Mesothelial cell of epicardium (in vitro differentiated cells): ENCODE measurements around the gene CD93. TPM values are rescaled to one million over a fixed set of nuclear protein-coding genes. Genes with fewer than 3 reads are reported as not detected.
A peak's percentile ranks its signal among the peaks of the same experiment; 100 is the strongest.

Source experiments
- DNase-seq, 2 experiments: peaks; one replicate each; pipeline ENCODE4 v3.0.0; 2021; ENCODE audit warnings: low spot score in 2 of 2; ENCODE audit not compliant: unreplicated experiment in 2 of 2
- H3K27ac Mint-ChIP-seq: 2 replicates; pipeline ENCODE4 v1.8.0; 2021; ENCODE audit warnings: mixed read lengths
- H3K27me3 Mint-ChIP-seq: 2 replicates; pipeline ENCODE4 v1.8.0; 2021; ENCODE audit warnings: low read depth, mixed read lengths
- H3K36me3 Mint-ChIP-seq: 2 replicates; pipeline ENCODE4 v1.8.0; 2021; ENCODE audit warnings: mixed read lengths
- H3K4me1 Mint-ChIP-seq: 2 replicates; pipeline ENCODE4 v1.8.0; 2021; ENCODE audit warnings: mixed read lengths
- H3K4me3 Mint-ChIP-seq: 2 replicates; pipeline ENCODE4 v1.8.0; 2021; ENCODE audit warnings: mild to moderate bottlenecking, moderate library complexity, mixed read lengths
- H3K9me3 Mint-ChIP-seq: 2 replicates; pipeline ENCODE4 v1.8.0; 2021; ENCODE audit warnings: mixed read lengths
- CTCF ChIP-seq: fragments of 200-600 bp; sonication (generic); IDR thresholded peaks from one replicate; pipeline ENCODE4 v1.5.0; 2021; ENCODE audit warnings: antibody characterized with exemption; ENCODE audit not compliant: unreplicated experiment
- total RNA-seq: library from RNA; stranded (reverse); gene quantifications from 3 replicates; pipeline ENCODE4 v1.2.1, GENCODE V29; 2021

Gene CD93
- total RNA-seq, 1 donor from 2014 or later: 0.07 TPM

- peaks cover 11% of the 10 kb centered on the region for H3K4me1 Mint-ChIP-seq
- H3K36me3 Mint-ChIP-seq: no peaks in the 10 kb centered on the region
- TF ChIP-seq CTCF: no peak
- no peak for DNase-seq
- peaks cover 20% of the 10 kb centered on the region for H3K27me3 Mint-ChIP-seq
- no peak overlapping the region for H3K27ac Mint-ChIP-seq
- no peak overlapping the region for H3K4me3 Mint-ChIP-seq
- no peaks in the 10 kb centered on the region for H3K9me3 Mint-ChIP-seq
Measured at GRCh38 chr20:23083553-23084220, 2.4 kb downstream of the CD93 start.

GRCh38 chr20:23082846-23083552, 3.1 kb downstream of the CD93 start:
- Mint-ChIP-seq H3K9me3 (no peaks in the 10 kb centered on the region), H3K4me1 (peaks cover 11% of the 10 kb centered on the region), H3K4me3 (no peak overlapping the region), H3K36me3 (no peaks in the 10 kb centered on the region), H3K27ac (peak overlapping the region; percentile 57), H3K27me3 (peaks cover 21% of the 10 kb centered on the region)
- no peak for DNase-seq
- TF ChIP-seq CTCF: no peak

DNA sequence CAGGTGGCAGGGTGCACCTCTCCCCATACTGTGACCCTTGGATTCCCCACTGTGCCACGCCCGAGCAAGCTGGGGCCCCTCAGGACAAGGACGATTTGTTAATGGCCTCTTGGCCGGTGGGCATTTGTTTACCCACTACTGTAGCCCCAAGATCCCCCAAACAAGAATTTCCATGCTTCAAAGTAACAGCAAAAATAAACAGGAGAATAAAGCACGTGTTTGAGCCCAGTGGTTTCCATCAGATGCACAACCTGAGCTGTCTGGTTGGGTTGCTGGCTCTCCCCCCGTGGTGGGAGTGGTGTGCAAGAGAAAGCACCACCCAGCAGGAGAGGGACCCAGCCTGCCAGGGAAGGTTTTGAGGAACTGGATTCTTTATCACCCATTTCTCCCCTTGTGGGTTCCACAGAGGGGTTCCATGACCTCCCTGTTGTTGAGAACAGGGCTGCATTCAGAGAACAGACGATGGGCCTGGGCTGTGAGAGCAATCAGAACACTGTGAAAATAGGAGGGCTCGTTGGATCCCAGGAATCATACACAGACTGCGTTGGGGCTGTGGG, 4.8 kb downstream of the CD93 start:
- Mint-ChIP-seq H3K4me1 (peaks cover 11% of the 10 kb centered on the region), H3K27ac (no peak overlapping the region), H3K4me3 (no peak overlapping the region), H3K36me3 (no peaks in the 10 kb centered on the region), H3K27me3 (peaks cover 26% of the 10 kb centered on the region), H3K9me3 (no peaks in the 10 kb centered on the region)
- no peak for TF ChIP-seq CTCF
- DNase-seq: no peak

GRCh38 chr20:23080521-23080920, 5.6 kb downstream of the CD93 start:
- peaks cover 11% of the 10 kb centered on the region for H3K4me1 Mint-ChIP-seq
- DNase-seq: no peak
- H3K27me3 Mint-ChIP-seq: peaks cover 31% of the 10 kb centered on the region
- TF ChIP-seq CTCF: no peak
- no peak overlapping the region for H3K27ac Mint-ChIP-seq
- H3K4me3 Mint-ChIP-seq: no peak overlapping the region
- H3K9me3 Mint-ChIP-seq: no peaks in the 10 kb centered on the region
- H3K36me3 Mint-ChIP-seq: no peaks in the 10 kb centered on the region

DNA sequence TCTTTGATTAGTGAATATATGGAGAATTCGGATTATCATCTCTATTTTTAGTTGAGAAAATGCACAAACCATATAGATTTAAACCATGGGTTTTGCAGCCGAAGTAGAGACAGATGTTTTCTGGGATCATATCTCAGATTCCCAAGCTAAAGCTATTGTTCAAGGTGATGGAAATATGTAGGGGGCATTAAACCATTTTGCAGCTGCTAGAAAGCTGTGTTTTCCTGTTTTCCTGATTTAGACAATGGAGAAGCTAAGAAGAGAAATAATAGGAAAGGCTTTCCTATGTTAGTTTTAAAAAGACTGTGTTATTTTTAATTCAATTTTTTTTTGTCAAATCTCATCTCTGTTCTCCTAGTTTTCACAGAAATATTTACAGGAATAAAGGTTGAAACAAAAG, 6.2 kb downstream of the CD93 start:
- Mint-ChIP-seq H3K4me1 (peaks cover 11% of the 10 kb centered on the region), H3K9me3 (no peaks in the 10 kb centered on the region), H3K27me3 (peaks cover 31% of the 10 kb centered on the region), H3K36me3 (no peaks in the 10 kb centered on the region), H3K27ac (no peak overlapping the region), H3K4me3 (no peak overlapping the region)
- DNase-seq: no peak
- TF ChIP-seq CTCF: no peak
